ENCODE data around the gene CNIH4. TPM values are rescaled to one million over a fixed set of nuclear protein-coding genes. Genes with fewer than 3 reads are reported as not detected.

Gene CNIH4
- total RNA-seq, 1 experiment from 2014 or later: 48.9 TPM

DNA sequence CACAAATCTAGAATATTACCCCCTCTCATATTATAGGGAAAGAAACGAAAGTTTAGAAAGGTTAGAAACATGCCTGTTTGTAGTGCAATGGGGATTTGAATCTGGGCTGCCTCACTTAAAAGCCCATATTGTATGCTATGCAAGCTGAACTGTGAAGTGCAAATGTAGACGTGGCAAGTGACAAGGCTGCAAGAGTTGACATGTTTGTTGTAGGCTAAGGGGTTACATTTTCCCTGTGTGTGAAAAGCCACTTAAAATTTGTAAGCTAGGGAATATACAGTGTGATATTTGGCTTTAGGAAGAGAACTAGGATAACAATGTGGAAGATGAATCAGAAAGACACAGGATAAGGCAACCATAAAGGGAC lies 48.9 kb downstream of the CNIH4 start:
- Histone ChIP-seq H3K9ac (ENCODE audit: low read length) (no peak overlapping the region), H3K4me1 (ENCODE audit: control insufficient read depth in 1 of 2, insufficient read depth in 2 of 2, low read length in 2 of 2) (peaks cover 17 to 29% of the 10 kb centered on the region in 2 experiments; a peak in 3 of 4 replicates), H3K36me3 (ENCODE audit: control insufficient read depth in 1 of 2, insufficient read depth in 2 of 2, low read length in 2 of 2) (peaks cover 19 to 56% of the 10 kb centered on the region in 2 experiments), H3K4me2 (ENCODE audit: low read length) (no peak overlapping the region), H3K4me3 (replicated peaks in 1 of 2; ENCODE audit: low read depth in 1 of 2, low read length in 2 of 2) (no peak overlapping the region), H3K27ac (ENCODE audit: low read depth, low read length) (no peak overlapping the region), H3K9me3 (ENCODE audit: control insufficient read depth in 1 of 2, insufficient read depth in 1 of 2, low read depth in 1 of 2, low read length in 2 of 2) (no peaks in the 10 kb centered on the region), H4K20me1 (ENCODE audit: insufficient read depth) (no peaks in the 10 kb centered on the region), H3K79me2 (ENCODE audit: insufficient read depth, low read length) (peaks cover 26% of the 10 kb centered on the region), H3K27me3 (ENCODE audit: insufficient read depth, low read length) (no peaks in the 10 kb centered on the region), H2AFZ (ENCODE audit: low read depth, low read length, poor library complexity, severe bottlenecking) (no peak overlapping the region), H3K9me2 (ENCODE audit: insufficient read depth) (no peaks in the 10 kb centered on the region)
- intact Hi-C loops (cut with micrococcal nuclease): no loop called here
- BruUV-seq (replicated peaks): no TSS peak
- no peak for TF ChIP-seq CBX3 (IDR thresholded peaks at IDR 0.05; ENCODE audit: low read depth)
- no peak for TF ChIP-seq ZFX (IDR thresholded peaks at IDR 0.05)
- TF ChIP-seq POLR2AphosphoS5 (IDR thresholded peaks at IDR 0.05; ENCODE audit: low read depth, low read length): no peak
- TF ChIP-seq EZH2 (IDR thresholded peaks at IDR 0.05): no peak
- TF ChIP-seq EZH2phosphoT487 (IDR thresholded peaks at IDR 0.05; ENCODE audit: borderline replicate concordance): no peak
- TF ChIP-seq ELF1 (IDR thresholded peaks at IDR 0.05; ENCODE audit: borderline replicate concordance, low read depth): no peak
- TF ChIP-seq, protein P1, sequence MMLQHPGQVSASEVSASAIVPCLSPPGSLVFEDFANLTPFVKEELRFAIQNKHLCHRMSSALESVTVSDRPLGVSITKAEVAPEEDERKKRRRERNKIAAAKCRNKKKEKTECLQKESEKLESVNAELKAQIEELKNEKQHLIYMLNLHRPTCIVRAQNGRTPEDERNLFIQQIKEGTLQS (IDR thresholded peaks at IDR 0.05): no peak
- no peak for TF ChIP-seq YY1 (IDR thresholded peaks at IDR 0.05; ENCODE audit: extremely low read depth, insufficient replicate concordance, low read depth, low read length)
- TF ChIP-seq, protein P2, sequence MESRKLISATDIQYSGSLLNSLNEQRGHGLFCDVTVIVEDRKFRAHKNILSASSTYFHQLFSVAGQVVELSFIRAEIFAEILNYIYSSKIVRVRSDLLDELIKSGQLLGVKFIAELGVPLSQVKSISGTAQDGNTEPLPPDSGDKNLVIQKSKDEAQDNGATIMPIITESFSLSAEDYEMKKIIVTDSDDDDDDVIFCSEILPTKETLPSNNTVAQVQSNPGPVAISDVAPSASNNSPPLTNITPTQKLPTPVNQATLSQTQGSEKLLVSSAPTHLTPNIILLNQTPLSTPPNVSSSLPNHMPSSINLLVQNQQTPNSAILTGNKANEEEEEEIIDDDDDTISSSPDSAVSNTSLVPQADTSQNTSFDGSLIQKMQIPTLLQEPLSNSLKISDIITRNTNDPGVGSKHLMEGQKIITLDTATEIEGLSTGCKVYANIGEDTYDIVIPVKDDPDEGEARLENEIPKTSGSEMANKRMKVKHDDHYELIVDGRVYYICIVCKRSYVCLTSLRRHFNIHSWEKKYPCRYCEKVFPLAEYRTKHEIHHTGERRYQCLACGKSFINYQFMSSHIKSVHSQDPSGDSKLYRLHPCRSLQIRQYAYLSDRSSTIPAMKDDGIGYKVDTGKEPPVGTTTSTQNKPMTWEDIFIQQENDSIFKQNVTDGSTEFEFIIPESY (IDR thresholded peaks at IDR 0.05; ENCODE audit: extremely low read depth, insufficient replicate concordance, low read length): no peak
- TF ChIP-seq SP1 (IDR thresholded peaks at IDR 0.05; ENCODE audit: low read depth): no peak
- TF ChIP-seq, protein P3, sequence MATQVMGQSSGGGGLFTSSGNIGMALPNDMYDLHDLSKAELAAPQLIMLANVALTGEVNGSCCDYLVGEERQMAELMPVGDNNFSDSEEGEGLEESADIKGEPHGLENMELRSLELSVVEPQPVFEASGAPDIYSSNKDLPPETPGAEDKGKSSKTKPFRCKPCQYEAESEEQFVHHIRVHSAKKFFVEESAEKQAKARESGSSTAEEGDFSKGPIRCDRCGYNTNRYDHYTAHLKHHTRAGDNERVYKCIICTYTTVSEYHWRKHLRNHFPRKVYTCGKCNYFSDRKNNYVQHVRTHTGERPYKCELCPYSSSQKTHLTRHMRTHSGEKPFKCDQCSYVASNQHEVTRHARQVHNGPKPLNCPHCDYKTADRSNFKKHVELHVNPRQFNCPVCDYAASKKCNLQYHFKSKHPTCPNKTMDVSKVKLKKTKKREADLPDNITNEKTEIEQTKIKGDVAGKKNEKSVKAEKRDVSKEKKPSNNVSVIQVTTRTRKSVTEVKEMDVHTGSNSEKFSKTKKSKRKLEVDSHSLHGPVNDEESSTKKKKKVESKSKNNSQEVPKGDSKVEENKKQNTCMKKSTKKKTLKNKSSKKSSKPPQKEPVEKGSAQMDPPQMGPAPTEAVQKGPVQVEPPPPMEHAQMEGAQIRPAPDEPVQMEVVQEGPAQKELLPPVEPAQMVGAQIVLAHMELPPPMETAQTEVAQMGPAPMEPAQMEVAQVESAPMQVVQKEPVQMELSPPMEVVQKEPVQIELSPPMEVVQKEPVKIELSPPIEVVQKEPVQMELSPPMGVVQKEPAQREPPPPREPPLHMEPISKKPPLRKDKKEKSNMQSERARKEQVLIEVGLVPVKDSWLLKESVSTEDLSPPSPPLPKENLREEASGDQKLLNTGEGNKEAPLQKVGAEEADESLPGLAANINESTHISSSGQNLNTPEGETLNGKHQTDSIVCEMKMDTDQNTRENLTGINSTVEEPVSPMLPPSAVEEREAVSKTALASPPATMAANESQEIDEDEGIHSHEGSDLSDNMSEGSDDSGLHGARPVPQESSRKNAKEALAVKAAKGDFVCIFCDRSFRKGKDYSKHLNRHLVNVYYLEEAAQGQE (IDR thresholded peaks at IDR 0.05; ENCODE audit: low read depth): no peak
- no peak for TF ChIP-seq ZNF274 (IDR thresholded peaks at IDR 0.05; ENCODE audit: low read depth, low read length)
- TF ChIP-seq EGR1 (IDR thresholded peaks at IDR 0.05; ENCODE audit: low read depth): no peak
- no peak for TF ChIP-seq POLR2A (IDR thresholded peaks at IDR 0.05; ENCODE audit: borderline replicate concordance, extremely low read depth, insufficient read depth, insufficient read length)
- TF ChIP-seq TCF7L2 (IDR thresholded peaks at IDR 0.05; ENCODE audit: borderline replicate concordance, extremely low read depth, insufficient read depth, insufficient read length): no peak
- no peak for TF ChIP-seq JUND (IDR thresholded peaks at IDR 0.05)
- ATAC-seq (no peak), DNase-seq (ENCODE audit: low read depth, low spot score) (no peak)
- POLR2A ChIA-PET: no interaction called here
- CTCF ChIA-PET: no interaction called here
- RAD21 ChIA-PET (ENCODE audit: low non-redundant PET in 1 of 2, low total read pairs in 2 of 2, uncharacterized antibody in 2 of 2, unreplicated experiment in 2 of 2): no interaction called here

Measured in HCT116 (cell line).